NCI-H1092 treated with DMSO at 0.1 percent for 48 hours (cell line): ENCODE results near the gene ATXN7L3.
A peak's percentile ranks its signal among the peaks of the same experiment; 100 is the strongest.

Source experiments
- DNase-seq: peaks from one replicate; lab custom pipeline; 2025; lab: John Stamatoyannopoulos, UW

Gene ATXN7L3

DNA sequence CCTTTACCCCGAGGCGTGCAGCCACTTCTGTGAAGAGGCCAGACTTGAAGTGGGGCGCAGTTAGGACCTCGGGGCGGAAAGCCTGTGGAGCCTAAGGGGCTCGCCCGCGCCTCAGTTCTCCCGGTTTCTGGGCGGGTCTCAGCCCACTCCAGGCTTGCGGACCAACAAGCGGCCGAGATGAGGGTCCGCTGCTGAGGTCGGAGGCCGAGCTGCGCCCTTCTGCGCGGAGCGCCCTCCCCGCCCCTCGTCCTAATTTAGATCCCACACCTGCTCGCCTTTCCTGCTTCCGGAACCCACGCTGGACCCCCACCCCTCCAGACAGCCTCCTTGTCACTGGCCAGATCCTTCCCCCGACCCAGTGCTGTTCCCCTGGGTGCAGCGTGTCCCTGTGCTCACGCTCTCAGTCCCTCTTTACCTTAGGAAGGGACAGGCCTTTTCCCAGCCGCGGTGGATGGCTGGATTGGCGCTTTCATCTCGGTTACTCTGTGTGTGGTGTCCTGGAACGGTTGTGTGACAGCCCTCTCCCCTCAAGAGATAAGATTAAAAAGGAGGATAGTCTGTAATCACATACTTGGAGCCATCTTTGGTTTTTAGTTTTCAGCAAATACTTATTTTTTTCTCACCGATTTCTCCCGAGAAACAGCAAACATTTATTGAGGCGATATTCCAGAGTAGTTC is 933 bp upstream of the ATXN7L3 start:
- peak; percentile 58 for DNase-seq

- no peak for DNase-seq
Observed at GRCh38 chr17:44198721-44199552, 747 bp downstream of the ATXN7L3 start.

- no peak for DNase-seq
Observed at GRCh38 chr17:44197980-44198720, 1.5 kb downstream of the ATXN7L3 start.

DNA sequence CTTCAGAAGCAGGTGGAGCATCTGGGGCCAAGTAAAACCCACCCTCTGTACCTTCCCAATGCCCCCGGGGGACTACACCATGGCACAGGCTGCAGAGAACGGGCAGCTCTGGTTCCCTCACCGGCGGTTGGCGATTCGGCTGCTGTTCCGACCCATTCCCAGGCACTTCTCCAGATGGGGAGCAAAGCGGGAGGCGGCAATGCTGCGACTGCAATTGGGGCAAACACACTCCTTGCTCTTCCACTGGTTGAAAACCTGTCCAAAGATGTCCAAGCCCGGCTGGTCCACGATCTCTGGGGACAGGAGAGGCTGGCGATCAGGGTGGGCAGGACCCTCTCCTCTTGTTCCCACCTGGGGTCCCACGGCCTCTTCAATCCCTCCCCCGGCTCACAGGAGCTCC is 2.6 kb downstream of the ATXN7L3 start:
- DNase-seq: no peak

GRCh38 chr17:44193326-44194084 is 6.2 kb downstream of the ATXN7L3 start:
- DNase-seq: no peak

- no peak for DNase-seq
Observed at GRCh38 chr17:44192750-44193149, 6.9 kb downstream of the ATXN7L3 start.

DNA sequence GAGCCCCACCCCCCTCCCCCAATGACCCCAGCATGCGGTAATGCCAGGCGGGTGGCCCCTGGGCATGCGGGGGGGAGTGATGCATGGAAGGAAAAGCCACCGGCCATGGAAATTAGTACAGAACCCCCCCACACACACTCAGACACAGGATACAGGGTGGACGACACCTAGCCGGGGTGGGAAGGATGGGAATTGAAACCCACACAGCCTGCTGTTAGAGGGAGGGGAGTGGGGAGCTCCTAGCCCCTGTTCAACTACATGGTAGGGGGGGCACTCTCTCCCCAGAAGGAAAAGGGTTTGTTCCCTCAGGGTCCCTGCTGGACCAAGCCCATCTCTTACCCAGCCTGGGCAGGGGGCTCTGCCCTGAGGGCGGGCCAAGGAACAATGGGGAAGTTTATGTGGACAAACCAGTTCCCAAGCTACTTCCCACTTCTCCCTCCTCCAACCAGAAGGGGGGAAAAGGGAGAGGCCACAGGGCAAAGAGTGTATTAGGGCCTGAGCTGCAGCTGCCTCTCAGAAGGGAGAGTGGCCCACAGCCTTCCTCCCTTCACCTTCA is 7.7 kb downstream of the ATXN7L3 start:
- DNase-seq: no peak

DNA sequence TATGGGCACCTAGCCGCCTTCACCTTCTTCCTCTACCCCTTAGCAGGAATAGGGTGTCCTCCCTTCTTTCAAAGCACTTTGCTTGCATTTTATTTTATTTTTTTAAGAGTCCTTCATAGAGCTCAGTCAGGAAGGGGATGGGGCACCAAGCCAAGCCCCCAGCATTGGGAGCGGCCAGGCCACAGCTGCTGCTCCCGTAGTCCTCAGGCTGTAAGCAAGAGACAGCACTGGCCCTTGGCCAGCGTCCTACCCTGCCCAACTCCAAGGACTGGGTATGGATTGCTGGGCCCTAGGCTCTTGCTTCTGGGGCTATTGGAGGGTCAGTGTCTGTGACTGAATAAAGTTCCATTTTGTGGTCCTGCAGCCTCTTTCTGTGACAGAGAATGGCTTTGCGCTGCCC is 8.3 kb downstream of the ATXN7L3 start:
- DNase-seq: no peak

DNA sequence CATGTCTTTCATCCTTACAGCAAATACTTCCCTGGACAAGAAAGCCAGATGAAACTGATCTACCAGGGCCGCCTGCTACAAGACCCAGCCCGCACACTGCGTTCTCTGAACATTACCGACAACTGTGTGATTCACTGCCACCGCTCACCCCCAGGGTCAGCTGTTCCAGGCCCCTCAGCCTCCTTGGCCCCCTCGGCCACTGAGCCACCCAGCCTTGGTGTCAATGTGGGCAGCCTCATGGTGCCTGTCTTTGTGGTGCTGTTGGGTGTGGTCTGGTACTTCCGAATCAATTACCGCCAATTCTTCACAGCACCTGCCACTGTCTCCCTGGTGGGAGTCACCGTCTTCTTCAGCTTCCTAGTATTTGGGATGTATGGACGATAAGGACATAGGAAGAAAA is 9.2 kb downstream of the ATXN7L3 start:
- no peak for DNase-seq

DNA sequence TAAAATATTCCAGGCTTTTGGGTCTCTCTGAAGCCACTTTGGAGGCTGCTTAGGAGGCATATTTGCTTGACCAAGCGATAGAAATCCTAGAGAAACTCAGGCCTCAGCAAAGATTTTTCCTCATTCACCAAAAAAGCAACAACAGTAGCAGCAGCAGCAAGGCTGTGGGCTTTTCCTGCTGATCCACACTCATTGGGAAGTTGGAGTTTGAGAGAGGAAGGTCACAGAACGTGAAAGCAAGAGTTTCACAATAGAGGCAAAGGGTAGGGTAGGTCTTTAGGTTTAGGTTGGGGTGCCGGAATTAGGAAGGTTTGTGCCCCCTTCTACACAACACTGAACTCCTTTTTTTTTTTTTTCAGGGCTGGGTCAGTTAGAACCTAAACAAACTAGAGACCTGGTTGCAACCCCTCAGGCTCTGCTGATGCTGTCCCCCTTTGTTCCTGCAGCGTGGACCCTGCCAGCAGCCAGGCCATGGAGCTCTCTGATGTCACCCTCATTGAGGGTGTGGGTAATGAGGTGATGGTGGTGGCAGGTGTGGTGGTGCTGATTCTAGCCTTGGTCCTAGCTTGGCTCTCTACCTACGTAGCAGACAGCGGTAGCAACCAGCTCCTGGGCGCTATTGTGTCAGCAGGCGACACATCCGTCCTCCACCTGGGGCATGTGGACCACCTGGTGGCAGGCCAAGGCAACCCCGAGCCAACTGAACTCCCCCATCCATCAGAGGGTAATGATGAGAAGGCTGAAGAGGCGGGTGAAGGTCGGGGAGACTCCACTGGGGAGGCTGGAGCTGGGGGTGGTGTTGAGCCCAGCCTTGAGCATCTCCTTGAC is 10.9 kb downstream of the ATXN7L3 start:
- no peak for DNase-seq

DNA sequence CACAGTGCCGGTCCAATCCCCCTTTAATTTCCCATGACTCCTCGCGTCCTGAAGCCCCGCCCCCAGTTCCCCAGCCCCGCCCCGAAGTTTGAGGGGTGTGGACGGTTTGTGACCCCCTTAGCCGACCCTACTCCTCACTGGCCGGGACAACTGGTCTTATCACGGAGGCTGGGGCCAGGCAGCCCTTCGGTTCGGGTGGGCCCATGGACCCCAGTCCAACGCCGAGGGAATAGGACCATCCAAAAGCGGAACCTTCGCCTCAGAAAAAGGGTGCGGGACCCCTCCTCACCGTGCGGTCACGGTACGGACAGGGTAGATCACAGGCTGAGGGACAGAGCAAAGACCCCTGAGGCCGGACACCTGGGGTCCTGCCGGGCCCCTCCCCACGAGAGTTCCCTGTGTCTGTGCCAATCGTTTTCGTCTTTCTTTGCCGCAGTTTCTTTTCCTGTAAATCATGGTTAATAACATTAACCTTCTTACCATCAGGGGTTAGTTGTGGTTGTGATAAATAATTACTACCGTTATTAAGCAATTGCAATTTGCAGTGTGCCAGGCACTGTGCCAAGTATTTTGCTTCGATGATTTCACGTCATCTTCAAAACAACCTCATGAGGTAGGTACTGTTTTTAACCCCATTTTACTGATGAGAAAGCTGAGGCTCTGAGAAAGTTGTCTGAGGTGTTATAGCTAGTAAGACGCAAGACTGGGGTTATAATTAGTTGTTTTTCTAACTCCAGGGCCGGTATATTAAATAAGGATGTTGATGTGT is 12.4 kb downstream of the ATXN7L3 start:
- no peak for DNase-seq

DNA sequence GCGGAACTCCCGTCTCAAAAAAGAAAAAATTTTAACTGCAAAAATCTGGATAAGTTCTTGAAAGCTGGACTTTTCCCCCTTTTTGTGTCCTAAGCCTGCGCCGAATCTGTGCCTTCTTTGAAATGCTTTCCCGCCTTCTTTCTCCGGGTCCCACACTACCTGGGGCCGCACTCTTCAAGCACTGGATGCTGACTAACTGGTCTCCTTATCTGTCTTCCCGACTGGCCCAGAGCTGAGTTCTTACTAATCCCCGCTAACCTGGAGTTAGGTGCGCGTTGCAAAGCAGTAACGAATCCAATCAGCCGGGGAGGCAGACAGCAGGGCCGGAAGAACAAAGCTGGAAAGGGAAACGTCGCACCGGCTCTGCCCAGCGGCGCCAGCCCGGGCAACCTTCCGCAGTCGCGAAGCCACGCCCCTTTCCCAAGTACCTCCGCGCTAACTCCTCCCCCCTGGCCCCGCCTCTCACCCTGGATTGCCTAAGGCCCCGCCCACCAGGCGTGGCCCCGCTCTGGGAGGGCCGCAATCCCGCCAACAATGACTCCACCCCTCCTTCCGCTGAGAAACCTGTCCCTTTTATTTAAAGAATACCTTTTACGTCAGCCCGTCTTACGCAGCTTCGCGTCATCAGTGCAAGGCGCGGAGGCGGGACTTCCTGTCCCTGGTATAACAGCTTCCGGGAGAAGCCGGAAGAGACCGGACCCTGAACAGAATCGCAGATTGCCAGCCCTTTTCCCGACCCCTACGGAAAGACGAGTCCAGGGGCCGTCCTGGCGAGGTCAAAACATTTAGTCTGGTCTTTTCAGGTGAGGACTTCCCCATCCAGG is 13.2 kb downstream of the ATXN7L3 start, which contains the start of gene TMUB2:
TSS of gene TMUB2 (plus strand) at position 666 of the 824 bp plus-strand sequence. CDS start 737 bp downstream, outside the sequence.
- peak; percentile 100 for DNase-seq

DNA sequence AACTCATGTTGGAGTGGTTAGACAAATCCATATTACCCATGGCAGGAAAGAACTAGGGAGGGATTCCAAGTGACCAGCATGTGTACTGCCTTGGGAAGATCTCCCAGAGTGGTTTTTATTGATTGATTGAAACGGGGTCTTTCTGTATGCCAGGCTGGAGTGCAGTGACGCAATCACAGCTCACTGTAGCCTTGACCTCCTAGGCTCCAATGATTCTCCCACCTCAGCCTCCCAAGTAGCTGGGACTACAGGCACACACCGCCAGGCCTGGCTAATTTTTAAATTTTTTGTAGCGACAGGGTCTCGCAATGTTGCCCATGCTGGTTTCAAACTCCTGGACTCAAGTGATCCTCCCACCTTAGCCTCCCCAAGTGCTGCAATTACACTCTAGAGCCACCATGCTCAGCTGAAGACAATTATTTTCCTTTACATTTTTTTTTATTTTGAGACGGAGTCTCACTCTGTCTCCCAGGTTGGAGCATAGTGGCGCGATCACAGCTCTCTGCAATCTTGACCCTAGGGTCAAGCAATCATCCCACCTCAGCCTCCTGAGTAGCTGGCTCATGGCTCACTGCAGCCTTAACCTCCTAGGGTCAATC is 15.4 kb downstream of the ATXN7L3 start:
- DNase-seq: no peak

DNA sequence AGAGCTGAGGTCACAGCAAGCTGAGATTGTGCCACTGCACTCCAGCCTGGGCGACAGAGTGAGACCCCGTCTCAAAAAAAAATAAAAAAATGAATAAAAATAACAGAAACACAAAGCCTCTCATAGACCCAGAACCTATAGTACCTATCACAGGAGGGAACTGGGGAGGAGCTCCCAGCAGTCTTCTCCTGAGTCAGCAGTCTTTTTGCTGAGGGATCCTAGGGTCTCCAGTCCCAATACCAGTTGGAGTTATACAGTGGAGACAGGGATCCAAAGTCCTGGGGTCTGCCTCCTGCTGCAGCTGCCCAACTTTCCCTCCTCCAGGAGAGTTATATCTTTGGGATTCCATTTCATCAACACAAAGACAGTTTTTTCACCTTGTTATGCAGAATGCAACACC is 16.7 kb downstream of the ATXN7L3 start:
- no peak for DNase-seq

- DNase-seq: no peak
Observed at GRCh38 chr17:44178133-44178532, 21.6 kb downstream of the ATXN7L3 start.

GRCh38 chr17:44177640-44178039 is 22.0 kb downstream of the ATXN7L3 start:
- no peak for DNase-seq

DNA sequence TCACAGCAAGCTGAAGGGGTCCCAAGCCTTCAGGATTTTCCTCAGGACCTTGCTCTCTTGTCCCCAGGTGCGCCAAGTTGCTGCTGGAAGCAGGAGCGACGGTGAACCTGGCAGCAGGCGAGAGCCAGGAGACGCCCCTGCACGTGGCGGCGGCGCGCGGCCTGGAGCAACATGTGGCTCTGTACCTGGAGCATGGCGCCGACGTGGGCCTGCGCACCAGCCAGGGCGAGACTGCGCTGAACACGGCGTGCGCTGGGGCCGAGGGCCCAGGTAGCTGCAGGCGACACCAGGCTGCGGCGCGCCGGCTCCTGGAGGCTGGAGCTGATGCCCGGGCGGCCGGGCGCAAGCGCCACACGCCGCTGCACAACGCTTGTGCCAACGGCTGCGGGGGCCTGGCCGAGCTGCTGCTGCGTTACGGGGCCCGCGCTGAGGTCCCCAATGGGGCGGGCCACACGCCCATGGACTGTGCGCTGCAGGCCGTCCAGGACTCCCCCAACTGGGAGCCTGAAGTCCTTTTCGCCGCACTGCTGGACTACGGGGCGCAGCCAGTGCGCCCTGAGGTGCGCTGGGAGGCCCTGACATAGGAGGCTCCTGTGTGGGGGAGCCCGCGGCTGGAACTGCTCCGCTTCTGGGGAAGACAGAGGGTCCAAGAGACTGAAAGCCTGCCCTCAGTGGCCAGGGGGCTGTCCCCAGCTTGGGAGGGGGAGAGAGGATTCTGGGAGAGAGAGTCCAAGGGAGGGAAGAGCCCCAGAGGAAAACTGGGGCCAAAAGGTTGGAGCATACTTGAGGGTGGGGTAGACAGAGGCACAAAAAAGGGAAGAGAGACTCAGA is 22.8 kb downstream of the ATXN7L3 start:
- no peak for DNase-seq

DNA sequence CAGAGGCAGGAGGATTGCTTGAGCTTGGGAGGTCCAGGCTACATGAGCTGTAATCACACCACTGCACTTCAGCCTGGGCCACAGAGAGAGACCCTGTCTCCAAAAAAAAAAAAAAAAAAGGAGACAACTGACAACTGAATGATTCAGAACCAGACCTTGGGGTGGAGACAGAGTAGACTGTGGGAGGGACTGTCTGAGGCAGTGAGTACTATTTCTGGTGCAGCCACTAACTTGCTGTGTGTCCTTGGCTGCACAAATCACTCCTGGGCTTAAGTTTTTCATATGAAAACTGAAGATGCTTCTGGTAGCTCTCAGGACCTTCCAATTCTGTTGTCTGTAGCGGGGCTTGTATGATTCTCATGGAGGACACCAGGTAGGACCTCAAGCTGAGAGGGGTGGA is 23.4 kb downstream of the ATXN7L3 start:
- DNase-seq: no peak
